ENCODE data around the gene ERMARD.

DNA sequence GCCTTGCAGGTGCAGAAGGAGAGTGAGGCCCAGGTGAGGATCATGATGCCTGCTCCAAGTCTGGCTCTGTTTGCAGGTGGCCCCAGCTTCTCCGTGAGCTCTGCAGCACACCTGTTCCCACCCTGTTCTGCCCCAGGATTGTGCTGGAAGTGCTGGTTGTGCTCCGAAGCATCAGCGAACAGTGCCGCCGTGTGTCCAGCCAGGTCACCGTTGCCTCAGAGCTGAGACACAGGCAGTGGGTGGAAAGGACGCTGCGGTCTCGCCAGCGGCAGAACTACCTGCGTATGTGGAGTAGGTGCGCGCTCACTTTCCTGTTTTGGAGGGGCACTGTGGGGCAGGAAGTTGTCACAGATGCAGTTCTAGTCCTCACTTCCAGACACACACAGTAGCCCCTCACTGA, 25.0 kb downstream of the ERMARD start:
- no peak for TF ChIP-seq POLR2A (IDR thresholded peaks at IDR 0.05)
- no peak for TF ChIP-seq CTCF (IDR thresholded peaks at IDR 0.05 in 4 of 5, conservative IDR thresholded peaks at IDR 0.05 in 1 of 5)

All from gastrocnemius medialis (tissue), 4 donors.